Measurements from ENCODE around the gene KLHL1.

DNA sequence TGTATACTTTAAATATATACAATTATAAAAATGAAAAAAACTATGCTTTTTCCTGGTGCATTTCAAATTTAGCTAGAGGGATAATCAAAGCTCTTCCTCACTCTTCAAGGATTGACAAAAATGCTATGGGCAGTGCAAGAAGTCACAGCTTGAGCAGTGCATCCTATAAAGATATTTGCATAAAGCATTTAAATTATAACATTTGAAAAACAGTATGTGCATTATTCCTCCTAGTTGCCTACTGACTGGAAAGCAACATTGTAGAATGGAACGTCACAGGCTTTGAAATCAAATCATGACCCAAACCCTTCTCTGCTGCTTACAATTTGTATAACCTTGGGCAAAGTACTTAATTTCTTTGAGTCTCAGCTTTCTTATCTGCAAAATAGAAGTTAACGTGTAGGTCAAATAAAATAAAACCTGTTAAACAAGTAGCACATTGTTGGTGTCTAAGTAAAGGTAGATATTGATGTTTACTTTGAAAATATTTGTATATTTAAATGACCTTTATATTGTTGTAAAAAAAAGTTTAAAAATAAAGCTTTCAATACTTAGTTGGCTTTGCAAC lies 9.2 kb upstream of the KLHL1 start:
- TF ChIP-seq, protein P1, sequence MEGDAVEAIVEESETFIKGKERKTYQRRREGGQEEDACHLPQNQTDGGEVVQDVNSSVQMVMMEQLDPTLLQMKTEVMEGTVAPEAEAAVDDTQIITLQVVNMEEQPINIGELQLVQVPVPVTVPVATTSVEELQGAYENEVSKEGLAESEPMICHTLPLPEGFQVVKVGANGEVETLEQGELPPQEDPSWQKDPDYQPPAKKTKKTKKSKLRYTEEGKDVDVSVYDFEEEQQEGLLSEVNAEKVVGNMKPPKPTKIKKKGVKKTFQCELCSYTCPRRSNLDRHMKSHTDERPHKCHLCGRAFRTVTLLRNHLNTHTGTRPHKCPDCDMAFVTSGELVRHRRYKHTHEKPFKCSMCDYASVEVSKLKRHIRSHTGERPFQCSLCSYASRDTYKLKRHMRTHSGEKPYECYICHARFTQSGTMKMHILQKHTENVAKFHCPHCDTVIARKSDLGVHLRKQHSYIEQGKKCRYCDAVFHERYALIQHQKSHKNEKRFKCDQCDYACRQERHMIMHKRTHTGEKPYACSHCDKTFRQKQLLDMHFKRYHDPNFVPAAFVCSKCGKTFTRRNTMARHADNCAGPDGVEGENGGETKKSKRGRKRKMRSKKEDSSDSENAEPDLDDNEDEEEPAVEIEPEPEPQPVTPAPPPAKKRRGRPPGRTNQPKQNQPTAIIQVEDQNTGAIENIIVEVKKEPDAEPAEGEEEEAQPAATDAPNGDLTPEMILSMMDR (IDR thresholded peaks at IDR 0.05): no peak
- no peak for TF ChIP-seq POLR2A (IDR thresholded peaks at IDR 0.05)

Data from uterus (tissue), 2 donors.